ENCODE data around the gene GTF3C5.
"Not testable (repeated sequence)": the region's sequence is repeated elsewhere in the genome, so short reads cannot be mapped to it uniquely, and the experiment has no call there.

DNA sequence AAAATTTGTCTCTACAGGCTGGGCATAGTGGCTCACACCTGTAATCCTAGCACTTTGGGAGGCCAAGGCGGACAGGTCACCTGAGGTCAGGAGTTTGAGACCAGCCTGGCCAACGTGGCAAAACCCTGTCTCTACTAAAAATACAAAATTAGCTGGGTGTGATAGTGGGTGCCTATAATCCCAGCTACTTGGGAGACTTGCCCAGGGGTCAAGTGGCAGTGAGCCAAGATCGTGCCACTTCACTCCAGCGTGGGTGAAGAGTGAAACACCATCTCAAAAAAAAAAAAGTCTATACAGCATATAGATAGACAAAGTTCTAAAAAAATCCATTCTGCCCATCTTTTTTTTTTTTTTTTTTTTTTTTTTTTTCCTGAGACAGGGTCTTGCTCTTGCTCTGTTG is 63.6 kb downstream of the GTF3C5 start:
- not testable (repeated sequence) for TF ChIP-seq ZNF8 (CRISPR knock-in tag; IDR thresholded peaks at IDR 0.05); ZFP30 (CRISPR knock-in tag; IDR thresholded peaks at IDR 0.05); ARNTL (CRISPR knock-in tag; IDR thresholded peaks at IDR 0.05; ENCODE audit: borderline replicate concordance, low read depth); ZFP3 (CRISPR knock-in tag; IDR thresholded peaks at IDR 0.05)
- TF ChIP-seq, protein P1, sequence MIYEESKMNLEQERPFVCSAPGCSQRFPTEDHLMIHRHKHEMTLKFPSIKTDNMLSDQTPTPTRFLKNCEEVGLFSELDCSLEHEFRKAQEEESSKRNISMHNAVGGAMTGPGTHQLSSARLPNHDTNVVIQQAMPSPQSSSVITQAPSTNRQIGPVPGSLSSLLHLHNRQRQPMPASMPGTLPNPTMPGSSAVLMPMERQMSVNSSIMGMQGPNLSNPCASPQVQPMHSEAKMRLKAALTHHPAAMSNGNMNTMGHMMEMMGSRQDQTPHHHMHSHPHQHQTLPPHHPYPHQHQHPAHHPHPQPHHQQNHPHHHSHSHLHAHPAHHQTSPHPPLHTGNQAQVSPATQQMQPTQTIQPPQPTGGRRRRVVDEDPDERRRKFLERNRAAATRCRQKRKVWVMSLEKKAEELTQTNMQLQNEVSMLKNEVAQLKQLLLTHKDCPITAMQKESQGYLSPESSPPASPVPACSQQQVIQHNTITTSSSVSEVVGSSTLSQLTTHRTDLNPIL (CRISPR knock-in tag; IDR thresholded peaks at IDR 0.05; ENCODE audit: low read depth): not testable (repeated sequence)
- TF ChIP-seq, protein P2, sequence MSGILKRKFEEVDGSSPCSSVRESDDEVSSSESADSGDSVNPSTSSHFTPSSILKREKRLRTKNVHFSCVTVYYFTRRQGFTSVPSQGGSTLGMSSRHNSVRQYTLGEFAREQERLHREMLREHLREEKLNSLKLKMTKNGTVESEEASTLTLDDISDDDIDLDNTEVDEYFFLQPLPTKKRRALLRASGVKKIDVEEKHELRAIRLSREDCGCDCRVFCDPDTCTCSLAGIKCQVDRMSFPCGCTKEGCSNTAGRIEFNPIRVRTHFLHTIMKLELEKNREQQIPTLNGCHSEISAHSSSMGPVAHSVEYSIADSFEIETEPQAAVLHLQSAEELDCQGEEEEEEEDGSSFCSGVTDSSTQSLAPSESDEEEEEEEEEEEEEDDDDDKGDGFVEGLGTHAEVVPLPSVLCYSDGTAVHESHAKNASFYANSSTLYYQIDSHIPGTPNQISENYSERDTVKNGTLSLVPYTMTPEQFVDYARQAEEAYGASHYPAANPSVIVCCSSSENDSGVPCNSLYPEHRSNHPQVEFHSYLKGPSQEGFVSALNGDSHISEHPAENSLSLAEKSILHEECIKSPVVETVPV (CRISPR knock-in tag; IDR thresholded peaks at IDR 0.05): not testable (repeated sequence)
- TF ChIP-seq, protein P3, sequence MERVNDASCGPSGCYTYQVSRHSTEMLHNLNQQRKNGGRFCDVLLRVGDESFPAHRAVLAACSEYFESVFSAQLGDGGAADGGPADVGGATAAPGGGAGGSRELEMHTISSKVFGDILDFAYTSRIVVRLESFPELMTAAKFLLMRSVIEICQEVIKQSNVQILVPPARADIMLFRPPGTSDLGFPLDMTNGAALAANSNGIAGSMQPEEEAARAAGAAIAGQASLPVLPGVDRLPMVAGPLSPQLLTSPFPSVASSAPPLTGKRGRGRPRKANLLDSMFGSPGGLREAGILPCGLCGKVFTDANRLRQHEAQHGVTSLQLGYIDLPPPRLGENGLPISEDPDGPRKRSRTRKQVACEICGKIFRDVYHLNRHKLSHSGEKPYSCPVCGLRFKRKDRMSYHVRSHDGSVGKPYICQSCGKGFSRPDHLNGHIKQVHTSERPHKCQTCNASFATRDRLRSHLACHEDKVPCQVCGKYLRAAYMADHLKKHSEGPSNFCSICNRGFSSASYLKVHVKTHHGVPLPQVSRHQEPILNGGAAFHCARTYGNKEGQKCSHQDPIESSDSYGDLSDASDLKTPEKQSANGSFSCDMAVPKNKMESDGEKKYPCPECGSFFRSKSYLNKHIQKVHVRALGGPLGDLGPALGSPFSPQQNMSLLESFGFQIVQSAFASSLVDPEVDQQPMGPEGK (CRISPR knock-in tag; IDR thresholded peaks at IDR 0.05; ENCODE audit: borderline replicate concordance): not testable (repeated sequence)

Data from SK-N-SH treated with all-trans-retinoic acid at 6 μM for 48 hours (cell line).